GM18951 (cell line): ENCODE results near the gene UNC5B.

ENCODE experiments used
- POLR2A ChIP-seq: IDR thresholded peaks from 4 replicates; pipeline ENCODE4 v1.6.1; 2011; ENCODE audit warnings: mild to moderate bottlenecking; ENCODE audit not compliant: insufficient read length, insufficient read depth; ENCODE audit errors: extremely low read depth
- in situ Hi-C: fragments of 300-500 bp; cut with MboI; formaldehyde crosslinking; loops from one replicate; pipeline ENCODE4 v1.12.0; 2022; ENCODE audit warnings: low sequenced_read_pairs, mixed read lengths, inconsistent platforms; ENCODE audit not compliant: unreplicated experiment

Gene UNC5B

DNA sequence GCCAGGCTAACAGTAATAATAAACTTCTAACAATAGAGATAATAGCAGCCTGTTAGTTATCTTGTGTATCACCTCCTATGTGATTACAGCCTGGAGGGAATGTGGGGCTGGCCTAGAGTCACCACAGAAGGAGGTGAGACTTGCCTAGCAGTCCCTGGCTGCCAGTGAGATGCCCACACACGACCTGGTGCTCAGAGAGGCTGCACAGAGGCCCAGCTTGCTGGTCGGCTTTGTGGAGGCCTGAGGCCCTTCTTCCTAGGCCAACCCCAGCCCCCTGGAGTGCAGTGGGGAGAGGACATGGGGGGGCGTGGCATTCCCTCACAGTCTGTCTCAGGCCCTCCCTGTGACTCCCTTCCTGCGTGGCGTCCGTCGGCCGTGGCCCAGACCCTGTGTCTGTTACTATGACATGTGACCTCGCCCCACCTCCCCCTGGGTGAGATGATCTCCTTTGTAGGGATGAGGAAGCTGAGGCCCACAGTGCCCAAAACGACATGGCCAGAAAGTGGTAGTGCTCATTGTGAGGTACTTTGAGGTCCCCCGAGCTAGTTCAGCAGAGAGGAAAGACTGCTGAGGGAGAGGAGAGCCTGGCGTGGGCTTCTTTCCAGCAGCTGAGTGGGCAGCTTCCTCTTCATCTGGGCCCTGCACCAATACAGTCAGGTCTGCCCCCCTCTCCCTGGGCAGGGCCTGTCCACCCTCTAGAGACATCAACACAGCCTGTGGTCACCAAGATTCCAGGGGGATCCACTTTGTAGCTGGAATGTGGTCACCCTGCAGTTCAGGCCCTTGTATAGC is 29.7 kb downstream of the UNC5B start:
- TF ChIP-seq POLR2A = no peak
- in situ Hi-C loops = no loop called here

DNA sequence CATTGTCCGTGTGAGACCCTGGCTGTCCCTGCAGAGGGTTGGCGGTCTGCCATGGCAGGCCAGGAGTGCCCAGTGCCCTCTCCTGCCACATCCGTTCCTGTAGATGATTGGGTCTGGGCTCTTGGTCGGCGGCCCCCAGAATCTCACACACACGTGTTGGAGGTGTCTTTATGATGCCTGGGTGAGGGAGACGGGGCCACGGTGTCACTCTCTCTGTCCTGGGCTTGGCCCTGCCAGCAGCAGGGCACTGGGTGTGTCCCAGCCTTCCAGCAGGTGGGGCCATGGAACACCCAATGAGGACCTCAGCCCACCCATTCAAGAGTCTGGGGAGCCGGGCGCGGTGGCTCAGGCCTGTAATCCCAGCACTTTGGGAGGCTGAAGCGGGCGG is 30.2 kb downstream of the UNC5B start:
- TF ChIP-seq POLR2A = no peak
- in situ Hi-C loops = no loop called here

DNA sequence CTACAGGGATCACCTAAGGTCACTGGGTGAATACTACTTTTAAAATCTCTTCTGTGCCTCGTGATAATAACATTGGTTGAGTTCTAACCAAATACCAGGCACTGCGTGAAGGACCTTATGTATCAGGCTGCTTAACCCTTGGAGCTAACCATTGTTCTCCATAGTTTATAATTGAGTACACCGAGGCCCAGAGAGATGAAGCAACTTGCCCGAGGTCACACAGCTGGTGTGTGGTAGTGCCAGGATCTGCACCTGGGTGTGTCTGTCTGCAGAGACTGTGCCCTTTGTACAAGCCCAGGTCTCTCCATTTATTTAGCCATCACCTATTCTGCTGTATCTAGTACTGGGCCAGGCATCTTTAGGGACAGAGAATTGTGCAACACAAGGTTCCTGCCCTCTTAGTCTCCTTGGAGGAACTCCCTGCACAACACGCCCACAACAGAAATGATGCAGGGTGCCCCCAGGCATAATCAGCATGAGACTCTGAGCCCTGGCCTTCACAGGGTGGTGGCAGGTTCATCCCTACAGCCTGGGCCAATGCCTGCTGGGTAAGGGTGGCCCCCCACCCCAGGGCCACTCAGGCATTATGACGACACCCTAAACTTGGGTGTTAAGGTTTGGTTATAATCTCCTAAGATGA is 31.5 kb downstream of the UNC5B start:
- TF ChIP-seq POLR2A = no peak
- in situ Hi-C loops = no loop called here

DNA sequence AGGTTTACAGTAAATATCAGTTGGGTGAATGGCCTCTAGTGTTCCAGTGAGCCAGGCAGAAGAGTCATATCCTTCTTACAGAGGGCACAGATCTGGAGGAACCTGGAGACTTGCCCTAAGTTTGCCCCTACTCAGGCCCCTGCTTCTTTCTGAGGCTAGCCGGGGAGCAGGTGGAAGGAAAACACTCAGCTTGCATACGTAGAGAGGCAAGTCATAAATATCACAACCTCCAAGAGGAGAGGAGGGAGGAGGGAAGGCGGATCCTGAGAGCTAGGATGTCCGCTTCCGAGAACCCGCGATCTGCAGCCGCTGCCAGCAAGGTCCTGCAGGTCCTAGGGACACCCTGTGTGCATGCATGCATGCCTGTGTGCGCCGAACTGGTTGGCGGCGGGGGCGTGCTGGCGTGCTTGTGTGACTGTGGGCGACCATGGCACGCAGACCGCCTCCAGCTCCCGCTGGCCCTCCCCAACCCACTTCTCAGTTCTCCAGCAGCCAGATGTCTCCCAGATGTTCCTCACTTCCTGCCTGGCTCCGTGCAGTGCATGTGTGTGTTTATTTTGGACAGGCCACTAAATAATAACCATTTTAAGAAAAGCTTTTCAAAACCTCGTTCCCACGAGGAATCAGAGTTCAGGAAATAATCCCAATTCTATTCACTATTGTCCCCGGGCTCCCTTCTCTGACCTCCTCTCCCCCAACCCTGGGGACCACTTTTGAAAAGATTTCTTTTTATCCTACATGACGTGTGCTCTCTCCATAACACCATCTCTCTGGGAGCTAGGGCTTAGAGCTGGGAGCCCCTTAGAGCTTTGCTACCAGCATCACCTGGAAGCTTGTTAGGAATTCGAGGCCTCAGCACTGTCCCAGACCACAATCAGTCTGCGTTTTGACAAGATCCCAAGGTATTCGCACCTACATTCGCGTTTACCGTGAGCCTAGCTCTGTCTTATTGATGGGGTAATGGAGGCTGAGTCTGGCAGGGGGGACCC is 32.4 kb downstream of the UNC5B start:
- in situ Hi-C loops = no loop called here
- TF ChIP-seq POLR2A = no peak

DNA sequence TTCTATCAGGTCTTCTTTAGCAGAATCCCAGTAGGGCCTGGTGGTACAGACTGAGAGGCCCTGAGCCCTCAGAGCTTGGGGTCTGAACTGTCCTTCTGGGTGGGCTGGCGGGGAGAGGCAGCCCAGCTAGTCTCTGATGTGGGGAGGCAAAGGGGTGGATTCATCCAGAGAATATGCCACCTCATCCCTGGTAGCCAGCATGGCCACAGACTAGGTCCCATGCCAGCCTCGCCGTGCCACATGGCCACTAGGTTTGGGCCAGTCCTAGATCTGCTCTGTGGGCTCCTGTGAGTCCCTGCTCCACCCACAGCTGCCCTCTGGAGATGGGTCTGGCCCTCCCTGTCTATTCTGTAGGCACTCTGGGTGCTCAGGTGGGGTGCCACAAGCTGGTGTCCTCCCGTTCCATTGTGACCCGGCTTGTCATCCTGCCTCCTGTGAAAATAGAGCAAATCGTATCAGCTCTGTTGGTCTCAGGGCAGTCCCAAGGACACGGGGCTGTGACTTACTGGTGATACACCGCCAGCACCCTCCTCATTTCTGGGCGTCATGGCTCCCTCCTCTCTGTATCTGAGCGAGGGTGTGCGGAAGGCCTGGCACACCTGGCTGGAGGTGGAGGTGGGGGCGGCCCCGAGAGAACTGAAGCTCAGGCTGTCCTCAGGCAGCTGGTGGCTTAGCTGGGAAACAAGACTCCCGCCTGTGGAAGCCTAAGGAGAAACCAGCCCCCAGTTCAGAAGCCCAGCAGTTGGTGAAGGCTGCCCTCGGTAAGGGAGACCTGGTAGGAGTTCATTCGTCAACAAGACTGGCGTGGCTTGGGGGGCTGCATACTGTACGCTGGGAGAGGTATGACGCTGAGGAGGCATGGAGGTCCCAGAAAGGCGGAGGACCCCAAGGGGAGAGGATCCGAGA is 33.3 kb downstream of the UNC5B start:
- TF ChIP-seq POLR2A = no peak
- in situ Hi-C loops = no loop called here

DNA sequence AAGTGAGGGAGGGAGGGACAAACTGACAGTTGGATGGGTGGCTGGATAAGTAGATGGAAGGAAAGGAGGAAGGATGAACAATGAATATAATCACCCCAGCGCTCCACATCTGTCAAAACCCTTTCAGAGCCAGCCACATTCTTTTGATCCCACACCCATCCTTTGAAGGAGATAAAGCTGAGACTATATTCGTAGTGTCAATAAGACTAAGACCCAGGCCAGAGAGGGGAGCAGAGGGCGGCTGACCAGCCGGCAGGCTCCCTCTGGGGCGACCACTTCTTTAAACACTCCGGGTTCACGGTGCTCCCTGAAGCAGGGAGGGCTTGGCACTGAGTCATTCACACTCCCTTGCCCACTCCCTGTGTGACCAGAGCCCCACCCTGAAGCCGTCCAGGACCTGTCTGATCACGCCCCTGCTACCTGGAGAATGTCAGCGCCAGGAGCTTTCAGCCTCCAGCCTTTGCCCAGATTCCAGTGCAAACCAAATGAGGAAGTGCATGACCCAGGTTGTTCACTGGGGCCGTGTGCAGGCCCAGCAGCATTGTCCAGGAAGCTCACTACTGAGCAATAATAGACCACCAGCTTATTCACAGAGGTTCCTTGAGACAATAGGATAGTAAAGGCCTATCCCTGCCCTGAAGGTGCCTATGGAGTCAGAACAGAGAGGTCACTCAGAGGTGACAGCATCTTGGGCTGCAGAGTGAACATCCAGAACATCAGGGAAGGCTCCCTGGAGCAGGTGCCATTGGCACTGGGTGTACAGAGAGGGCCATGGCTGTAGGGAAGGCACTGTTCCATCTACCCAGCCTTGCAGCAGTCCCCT is 34.4 kb downstream of the UNC5B start:
- TF ChIP-seq POLR2A = no peak
- in situ Hi-C loops = no loop called here

DNA sequence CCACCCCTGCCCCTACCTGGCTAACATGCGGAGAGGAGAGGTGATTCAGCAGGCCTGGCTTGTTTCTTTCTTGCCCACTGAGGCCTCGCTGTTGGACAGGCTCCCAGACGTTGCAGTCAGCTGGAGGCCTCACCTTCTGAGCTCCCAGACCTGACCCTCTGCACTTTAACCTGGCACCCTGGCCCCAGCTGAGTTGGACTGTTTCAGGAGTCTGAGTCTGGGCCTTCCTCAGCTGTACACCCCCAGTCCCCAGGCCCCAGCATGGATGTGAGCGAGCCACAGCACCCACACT is 35.0 kb downstream of the UNC5B start:
- no peak for TF ChIP-seq POLR2A
- in situ Hi-C loops = no loop called here

DNA sequence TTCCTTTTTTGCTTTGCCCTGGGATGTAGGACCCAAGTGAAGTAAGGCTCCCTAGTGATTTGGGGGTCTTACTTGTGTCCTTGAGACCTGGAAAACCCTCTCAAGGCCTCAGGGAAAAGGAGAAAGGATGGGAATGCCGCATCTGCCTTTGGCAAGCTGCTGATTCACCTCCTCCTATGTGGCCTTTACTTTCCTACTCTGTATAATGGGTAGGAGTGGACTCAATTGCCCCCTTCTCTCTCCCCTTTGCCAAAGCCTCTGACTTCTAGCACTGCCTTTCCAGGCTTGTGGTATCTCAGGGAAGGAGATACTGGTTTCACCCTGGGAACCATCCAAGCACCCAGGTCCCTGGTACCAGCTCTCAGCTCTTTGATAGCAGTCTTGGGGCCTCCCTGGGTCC is 35.4 kb downstream of the UNC5B start:
- in situ Hi-C loops = no loop called here
- TF ChIP-seq POLR2A = no peak

DNA sequence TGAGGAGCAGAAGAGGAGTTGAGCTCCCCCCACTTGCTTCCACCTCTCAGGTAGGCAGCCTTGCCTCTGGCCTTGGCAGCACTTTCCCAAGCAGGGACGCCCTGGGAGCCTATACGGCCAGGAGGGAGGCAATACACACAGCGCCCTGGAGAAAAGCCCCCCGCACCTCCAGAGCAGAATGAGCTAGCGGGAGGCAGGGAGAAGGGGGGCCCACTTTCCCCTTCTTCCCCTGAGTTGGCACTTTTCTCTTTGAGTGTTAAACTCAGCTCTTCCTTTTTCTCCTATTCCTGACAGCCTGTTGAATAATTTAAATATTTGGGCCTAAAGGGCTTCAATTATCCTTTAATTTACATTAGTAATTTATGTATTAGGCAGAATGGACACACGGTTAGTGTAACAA is 35.8 kb downstream of the UNC5B start:
- in situ Hi-C loops = no loop called here
- TF ChIP-seq POLR2A = no peak

DNA sequence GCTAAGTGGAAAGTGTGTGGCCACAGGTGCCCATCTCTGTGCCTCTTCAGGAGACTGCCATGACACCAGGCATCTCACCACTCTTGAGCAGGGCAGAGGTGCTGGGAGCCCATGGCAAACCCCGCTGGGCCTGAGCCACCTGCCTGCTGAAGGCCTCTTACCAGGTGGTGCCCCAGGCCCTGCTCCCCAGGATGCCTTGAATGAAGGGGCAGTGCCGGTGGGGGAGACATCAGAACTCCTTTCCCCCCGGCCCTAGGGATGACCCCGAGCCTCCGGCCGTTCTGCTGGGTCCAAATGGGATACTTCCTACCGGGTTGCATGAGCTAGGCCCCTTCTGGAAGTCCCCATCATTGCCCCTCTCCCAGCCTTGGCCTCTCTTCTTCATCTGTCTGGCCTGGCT is 37.6 kb downstream of the UNC5B start:
- in situ Hi-C loops = no loop called here
- no peak for TF ChIP-seq POLR2A

DNA sequence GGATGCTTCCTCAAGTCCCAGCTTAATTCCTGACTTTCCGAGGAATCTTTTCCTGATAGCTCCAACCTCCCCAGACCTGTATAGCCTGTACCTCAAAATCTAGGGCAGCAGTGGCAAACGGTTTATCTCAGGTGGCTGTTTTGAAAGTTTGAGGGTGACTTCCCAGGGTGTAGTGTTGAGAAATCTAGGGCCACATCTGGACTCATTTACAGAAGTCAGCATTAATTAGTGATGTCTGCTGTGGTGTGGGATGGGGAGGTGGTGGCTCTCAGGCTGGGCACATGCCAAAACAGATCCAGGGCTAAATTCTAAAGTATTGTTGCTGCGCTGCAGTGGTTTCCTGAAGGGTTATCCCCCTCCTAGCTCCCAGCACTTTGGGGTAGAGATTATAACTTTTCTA is 38.0 kb downstream of the UNC5B start:
- in situ Hi-C loops = no loop called here
- TF ChIP-seq POLR2A = no peak

DNA sequence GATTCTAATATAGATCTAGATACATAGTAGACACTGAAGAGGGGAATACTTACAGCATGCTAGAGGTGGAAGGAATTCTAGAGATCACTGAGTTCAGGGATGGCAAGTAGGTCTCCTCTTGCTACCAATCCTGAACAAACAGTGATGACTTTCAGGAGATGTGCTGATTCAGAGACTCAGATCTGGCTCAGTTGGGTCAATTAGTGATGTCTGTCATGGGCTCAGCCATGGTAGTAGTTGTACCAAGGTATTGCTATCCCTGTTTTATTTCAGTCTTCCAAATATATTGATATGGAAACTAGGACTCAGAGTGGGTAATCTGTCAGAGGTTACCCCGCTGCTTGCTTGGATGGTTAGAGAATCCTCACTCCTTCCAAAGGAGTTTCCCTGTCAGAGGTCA is 38.5 kb downstream of the UNC5B start:
- no peak for TF ChIP-seq POLR2A
- in situ Hi-C loops = no loop called here

DNA sequence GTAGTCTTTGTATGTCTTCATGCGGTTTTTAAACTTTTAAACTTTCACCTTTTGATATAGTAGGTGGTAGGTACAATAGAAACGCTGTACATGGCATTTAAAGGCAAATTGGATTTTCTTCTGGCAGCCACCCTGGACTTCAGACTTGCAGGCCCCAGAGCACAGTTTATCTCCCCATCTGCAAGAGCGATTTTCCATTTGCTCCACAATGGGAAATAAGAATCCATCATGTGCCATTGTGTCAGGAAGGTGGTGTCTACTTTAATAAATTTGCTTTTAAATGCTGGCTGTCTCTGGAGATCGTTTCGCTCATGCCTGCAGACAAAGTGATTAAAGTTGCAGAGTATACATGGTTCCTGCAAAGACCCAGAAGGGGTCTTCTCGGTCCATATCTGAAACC is 38.9 kb downstream of the UNC5B start:
- in situ Hi-C loops = no loop called here
- no peak for TF ChIP-seq POLR2A
